GM12878 (cell line): ENCODE measurements around the gene ZNF445. TPM values are rescaled to one million over a fixed set of nuclear protein-coding genes. Genes with fewer than 3 reads are reported as not detected.

ENCODE experiments used
- ATAC-seq: fragments of 200-7000 bp; cut with Tn5 transposase; 3 replicates; pipeline ENCODE4 v1.9.1; 2020; ENCODE audit warnings: mild to moderate bottlenecking, moderate library complexity
- BruUV-seq: library from RNA; stranded (reverse); fragments of 400-500 nt; replicated peaks from 2 replicates; lab custom pipeline; 2021; lab: Mats Ljungman, UMichigan
- CTCF ChIA-PET: fragments of 300-600 bp; sonication (Branson Sonifier 250); formaldehyde crosslinking; extraction: SDS; loops from one replicate; lab custom pipeline; 2021; ENCODE audit warnings: inconsistent platforms; lab: Yijun Ruan, JAX
- POLR2A ChIA-PET: fragments of 350-600 bp; formaldehyde crosslinking; extraction: SDS; loops from one replicate; lab custom pipeline; 2021; ENCODE audit warnings: inconsistent platforms; lab: Charles Lee
- RAD21 ChIA-PET: fragments of 300-600 bp; sonication (Branson Sonifier 250); formaldehyde crosslinking; loops from one replicate; lab custom pipeline; 2023; ENCODE audit warnings: antibody characterized with exemption; ENCODE audit not compliant: unreplicated experiment; lab: Charles Lee
- SMC1A ChIA-PET: fragments of 300-600 bp; sonication (Branson Sonifier 250); formaldehyde crosslinking; loops from one replicate; lab custom pipeline; 2023; ENCODE audit not compliant: unreplicated experiment, uncharacterized antibody; lab: Charles Lee
- DNase-seq: peaks from one replicate; pipeline ENCODE4 v3.0.0-alpha.2; 2011; ENCODE audit warnings: low read depth, low spot score
- FAIRE-seq: peaks from 3 replicates; lab custom pipeline; 2011; peaks lifted over from hg19 to GRCh38; lab: Jason Lieb, UNC
- H2AFZ ChIP-seq: 2 replicates; pipeline ENCODE4 v1.6.0; 2011; ENCODE audit warnings: low read depth, low read length, control low read depth; ENCODE audit not compliant: control insufficient read depth
- H3K27ac ChIP-seq: 2 replicates; pipeline ENCODE4 v1.5.1; 2011; ENCODE audit warnings: control low read depth; ENCODE audit not compliant: control insufficient read depth, insufficient read depth
- H3K27me3 ChIP-seq, 2 experiments: replicated peaks in 1 of 2; 2 replicates each; pipeline versions ENCODE4 v1.6.0 to v1.6.1; 2011; ENCODE audit warnings: low read length in 1 of 2; ENCODE audit not compliant: control insufficient read depth in 2 of 2, insufficient read depth in 2 of 2
- H3K36me3 ChIP-seq, 2 experiments: 2 replicates each; pipeline ENCODE4 v1.5.1; 2011; ENCODE audit warnings: low read length in 1 of 2; ENCODE audit not compliant: control insufficient read depth in 2 of 2, insufficient read depth in 2 of 2
- H3K4me1 ChIP-seq: 2 replicates; pipeline ENCODE4 v1.6.1; 2011; ENCODE audit warnings: mild to moderate bottlenecking, low read length, moderate library complexity, mixed read lengths; ENCODE audit not compliant: control insufficient read depth, insufficient read depth
- H3K4me2 ChIP-seq: 2 replicates; pipeline ENCODE4 v1.6.0; 2011; ENCODE audit warnings: control low read depth; ENCODE audit not compliant: control insufficient read depth, insufficient read depth
- H3K4me3 ChIP-seq: fragments of 200-600 bp; sonication (generic); 2 replicates; pipeline ENCODE4 v1.5.1; 2016
- H3K79me2 ChIP-seq: 2 replicates; pipeline ENCODE4 v1.6.0; 2011; ENCODE audit warnings: low read length; ENCODE audit not compliant: control insufficient read depth, insufficient read depth
- H3K9ac ChIP-seq: 2 replicates; pipeline ENCODE4 v1.8.0; 2011; ENCODE audit warnings: low read length, control low read depth, mixed read lengths; ENCODE audit not compliant: control insufficient read depth, insufficient read depth
- H3K9me3 ChIP-seq: replicated peaks from 3 replicates; pipeline ENCODE4 v1.5.1; 2011; ENCODE audit warnings: mild to moderate bottlenecking, low read length; ENCODE audit not compliant: control insufficient read depth, insufficient read depth
- H4K20me1 ChIP-seq: 2 replicates; pipeline ENCODE4 v1.6.0; 2011; ENCODE audit not compliant: control insufficient read depth, insufficient read depth
- IRF3 ChIP-seq: fragments of 450-650 bp; IDR thresholded peaks from 2 replicates; pipeline ENCODE4 v1.6.1; 2014; ENCODE audit warnings: mild to moderate bottlenecking
- MTA2 ChIP-seq: fragments of 450-650 bp; IDR thresholded peaks from 2 replicates; pipeline ENCODE4 v1.6.1; 2016; ENCODE audit warnings: low read depth, mild to moderate bottlenecking, moderate library complexity
- MYB ChIP-seq: fragments of 150-350 bp; IDR thresholded peaks from 2 replicates; pipeline ENCODE4 v1.6.1; 2014; ENCODE audit warnings: mild to moderate bottlenecking, low read depth, low read length, borderline replicate concordance
- NKRF ChIP-seq: fragments of 450-650 bp; conservative IDR thresholded peaks from 2 replicates; pipeline ENCODE4 v1.6.1; 2017; ENCODE audit warnings: mild to moderate bottlenecking, moderate library complexity
- SPI1 ChIP-seq: IDR thresholded peaks from 2 replicates; pipeline ENCODE4 v1.6.1; 2011; ENCODE audit warnings: low read depth, mild to moderate bottlenecking, low read length, moderate library complexity, borderline replicate concordance; ENCODE audit not compliant: insufficient read depth
- TAF1 ChIP-seq: IDR thresholded peaks from 2 replicates; pipeline ENCODE4 v1.6.1; 2011; ENCODE audit warnings: mild to moderate bottlenecking, low read depth, low read length, borderline replicate concordance
- WGBS: methylation state at CpG from one replicate; pipeline ENCODE4 v1.1.6; 2016; ENCODE audit warnings: low lambda C conversion rate; ENCODE audit not compliant: insufficient replicate concordance, insufficient coverage; ENCODE audit errors: missing lambda C conversion rate; 5-methylcytosine and 5-hydroxymethylcytosine counted together
- in situ Hi-C: fragments of 300-500 bp; cut with MboI; formaldehyde crosslinking; loops from 9 replicates; pipeline ENCODE4 v1.14.3; 2018; ENCODE audit warnings: mixed read lengths
- intact Hi-C: fragments of 100-400 bp; cut with micrococcal nuclease; formaldehyde crosslinking; loops from one replicate; pipeline ENCODE4 v1.14.2; 2022; ENCODE audit not compliant: unreplicated experiment
- polyA plus RNA-seq, 11 experiments: library from polyadenylated mRNA; depleted of rRNA in 4 of 11; unstranded in 6 of 11; stranded (reverse) in 5 of 11; fragments of >200 nt; fragmentation: Nextera tagmentation in 4 of 11; fragmentation: Illumina TruSeq in 1 of 11; extraction: Ambion mirVana in 4 of 11; extraction: Trizol in 1 of 11; gene quantifications; 1 replicate in 1 of 11; 2 replicates in 10 of 11; pipeline versions ENCODE4 v1.2.1 to v1.2.3, GENCODE V29; 2011 to 2016; ENCODE audit warnings: inconsistent platforms in 2 of 11, missing spikeins in 2 of 11, low read depth in 1 of 11
- total RNA-seq, 4 experiments: library from RNA; depleted of rRNA in 3 of 4; stranded (reverse); fragments of >200 nt in 3 of 4; fragmentation: Illumina TruSeq in 1 of 4; extraction: Trizol in 1 of 4; gene quantifications; 2 replicates each; pipeline versions ENCODE4 v1.2.1 to v1.2.3, GENCODE V29; 2013 to 2021
- TF ChIP-seq, protein P1 (sequence below): IDR thresholded peaks from 2 replicates; pipeline ENCODE4 v1.6.1; 2012; ENCODE audit warnings: low read depth, low read length, improper control_type of control experiment
- TF ChIP-seq, protein P2 (sequence below): fragments of 450-650 bp; IDR thresholded peaks from 2 replicates; pipeline ENCODE4 v1.6.1; 2017; ENCODE audit warnings: mild to moderate bottlenecking
- TF ChIP-seq, protein P3 (sequence below): fragments of 450-650 bp; IDR thresholded peaks from 2 replicates; pipeline ENCODE4 v1.6.1; 2018; ENCODE audit warnings: borderline replicate concordance, mild to moderate bottlenecking; ENCODE audit not compliant: partially characterized antibody
- TF ChIP-seq, protein P4 (sequence below): IDR thresholded peaks from 2 replicates; pipeline ENCODE4 v1.6.1; 2011; ENCODE audit warnings: borderline replicate concordance, low read depth, mild to moderate bottlenecking, moderate library complexity, low read length; ENCODE audit not compliant: insufficient read depth, poor library complexity, severe bottlenecking

Gene ZNF445
- total and polyA plus RNA-seq, 10 of the 15 experiments (the other 5 are each of a cell fraction or from before 2014, with no cell fraction given), result 0.80 to 14.4 (median 5.6) TPM

DNA sequence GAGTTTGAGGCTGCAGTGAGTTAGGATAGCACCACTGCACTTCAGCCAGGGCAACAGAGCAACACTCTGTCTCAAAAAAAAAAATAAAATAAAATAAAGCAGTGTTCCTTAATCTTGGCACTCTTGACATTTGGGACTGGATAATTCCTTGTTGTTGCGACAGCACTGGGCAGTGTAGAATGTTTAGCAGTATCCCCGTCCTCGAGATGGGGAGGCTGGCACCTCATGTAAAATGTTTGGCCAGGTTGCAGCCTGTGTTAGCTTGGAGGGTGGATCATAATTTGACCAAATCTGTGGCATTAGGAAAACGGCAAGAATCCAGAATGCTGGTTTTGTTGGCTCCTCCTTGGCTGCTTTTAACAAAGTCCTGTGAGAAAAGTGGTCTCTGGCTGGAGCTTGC lies 47.0 kb downstream of the ZNF445 start (continued):
- TF ChIP-seq NKRF, result no peak
- TF ChIP-seq MYB, result no peak
- TF ChIP-seq IRF3, result no peak
- TF ChIP-seq, protein P1, sequence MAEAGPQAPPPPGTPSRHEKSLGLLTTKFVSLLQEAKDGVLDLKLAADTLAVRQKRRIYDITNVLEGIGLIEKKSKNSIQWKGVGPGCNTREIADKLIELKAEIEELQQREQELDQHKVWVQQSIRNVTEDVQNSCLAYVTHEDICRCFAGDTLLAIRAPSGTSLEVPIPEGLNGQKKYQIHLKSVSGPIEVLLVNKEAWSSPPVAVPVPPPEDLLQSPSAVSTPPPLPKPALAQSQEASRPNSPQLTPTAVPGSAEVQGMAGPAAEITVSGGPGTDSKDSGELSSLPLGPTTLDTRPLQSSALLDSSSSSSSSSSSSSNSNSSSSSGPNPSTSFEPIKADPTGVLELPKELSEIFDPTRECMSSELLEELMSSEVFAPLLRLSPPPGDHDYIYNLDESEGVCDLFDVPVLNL, result no peak
- TF ChIP-seq TAF1, result no peak

DNA sequence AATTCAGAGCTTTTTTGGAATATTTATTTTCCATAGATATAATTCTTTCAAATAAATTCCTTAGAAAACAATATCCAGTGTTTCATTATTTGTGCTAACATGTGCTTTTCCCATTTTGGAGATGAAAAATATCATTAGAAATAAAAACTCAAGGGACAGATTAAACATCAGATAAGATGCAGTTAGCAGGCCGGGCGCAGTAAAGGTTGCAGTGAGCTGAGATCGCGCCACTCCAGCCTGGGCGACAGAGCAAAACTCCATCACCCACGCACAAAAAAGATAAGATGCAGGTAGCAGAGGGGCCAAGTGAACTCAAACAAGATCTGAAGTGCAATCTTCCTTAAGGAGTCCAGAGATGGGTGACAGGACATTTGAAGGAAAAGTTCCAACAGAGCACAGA lies 48.0 kb downstream of the ZNF445 start:
- no peaks in the 10 kb centered on the region for H3K4me1 ChIP-seq
- 85% methylated on average over 6 of the region's 6 CpGs for WGBS
- no peak for TF ChIP-seq MTA2
- TF ChIP-seq, protein P2, sequence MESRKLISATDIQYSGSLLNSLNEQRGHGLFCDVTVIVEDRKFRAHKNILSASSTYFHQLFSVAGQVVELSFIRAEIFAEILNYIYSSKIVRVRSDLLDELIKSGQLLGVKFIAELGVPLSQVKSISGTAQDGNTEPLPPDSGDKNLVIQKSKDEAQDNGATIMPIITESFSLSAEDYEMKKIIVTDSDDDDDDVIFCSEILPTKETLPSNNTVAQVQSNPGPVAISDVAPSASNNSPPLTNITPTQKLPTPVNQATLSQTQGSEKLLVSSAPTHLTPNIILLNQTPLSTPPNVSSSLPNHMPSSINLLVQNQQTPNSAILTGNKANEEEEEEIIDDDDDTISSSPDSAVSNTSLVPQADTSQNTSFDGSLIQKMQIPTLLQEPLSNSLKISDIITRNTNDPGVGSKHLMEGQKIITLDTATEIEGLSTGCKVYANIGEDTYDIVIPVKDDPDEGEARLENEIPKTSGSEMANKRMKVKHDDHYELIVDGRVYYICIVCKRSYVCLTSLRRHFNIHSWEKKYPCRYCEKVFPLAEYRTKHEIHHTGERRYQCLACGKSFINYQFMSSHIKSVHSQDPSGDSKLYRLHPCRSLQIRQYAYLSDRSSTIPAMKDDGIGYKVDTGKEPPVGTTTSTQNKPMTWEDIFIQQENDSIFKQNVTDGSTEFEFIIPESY, result no peak
- TF ChIP-seq SPI1, result no peak
- TF ChIP-seq, protein P3, sequence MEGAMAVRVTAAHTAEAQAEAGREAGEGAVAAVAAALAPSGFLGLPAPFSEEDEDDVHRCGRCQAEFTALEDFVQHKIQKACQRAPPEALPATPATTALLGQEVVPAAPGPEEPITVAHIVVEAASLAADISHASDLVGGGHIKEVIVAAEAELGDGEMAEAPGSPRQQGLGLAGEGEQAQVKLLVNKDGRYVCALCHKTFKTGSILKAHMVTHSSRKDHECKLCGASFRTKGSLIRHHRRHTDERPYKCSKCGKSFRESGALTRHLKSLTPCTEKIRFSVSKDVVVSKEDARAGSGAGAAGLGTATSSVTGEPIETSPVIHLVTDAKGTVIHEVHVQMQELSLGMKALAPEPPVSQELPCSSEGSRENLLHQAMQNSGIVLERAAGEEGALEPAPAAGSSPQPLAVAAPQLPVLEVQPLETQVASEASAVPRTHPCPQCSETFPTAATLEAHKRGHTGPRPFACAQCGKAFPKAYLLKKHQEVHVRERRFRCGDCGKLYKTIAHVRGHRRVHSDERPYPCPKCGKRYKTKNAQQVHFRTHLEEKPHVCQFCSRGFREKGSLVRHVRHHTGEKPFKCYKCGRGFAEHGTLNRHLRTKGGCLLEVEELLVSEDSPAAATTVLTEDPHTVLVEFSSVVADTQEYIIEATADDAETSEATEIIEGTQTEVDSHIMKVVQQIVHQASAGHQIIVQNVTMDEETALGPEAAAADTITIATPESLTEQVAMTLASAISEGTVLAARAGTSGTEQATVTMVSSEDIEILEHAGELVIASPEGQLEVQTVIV, result no peak
- TF ChIP-seq, protein P4, sequence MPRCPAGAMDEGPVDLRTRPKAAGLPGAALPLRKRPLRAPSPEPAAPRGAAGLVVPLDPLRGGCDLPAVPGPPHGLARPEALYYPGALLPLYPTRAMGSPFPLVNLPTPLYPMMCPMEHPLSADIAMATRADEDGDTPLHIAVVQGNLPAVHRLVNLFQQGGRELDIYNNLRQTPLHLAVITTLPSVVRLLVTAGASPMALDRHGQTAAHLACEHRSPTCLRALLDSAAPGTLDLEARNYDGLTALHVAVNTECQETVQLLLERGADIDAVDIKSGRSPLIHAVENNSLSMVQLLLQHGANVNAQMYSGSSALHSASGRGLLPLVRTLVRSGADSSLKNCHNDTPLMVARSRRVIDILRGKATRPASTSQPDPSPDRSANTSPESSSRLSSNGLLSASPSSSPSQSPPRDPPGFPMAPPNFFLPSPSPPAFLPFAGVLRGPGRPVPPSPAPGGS, result no peak

More for the DNA sequence above, 48.0 kb downstream of the ZNF445 start:
- RAD21 ChIA-PET, result no interaction called here
- CTCF ChIA-PET, result interaction anchor here (0.7 to 1.3 kb wide), 3 partner anchors 10 to 107 kb away, joined by 3 to 4 read pairs (median 3); no protein-coding TSS in a partner anchor
- no peaks in the 10 kb centered on the region for H3K36me3 ChIP-seq
- in situ Hi-C loops (no loop called here), intact Hi-C loops (no loop called here)
- no peak overlapping the region for H3K27ac ChIP-seq
- FAIRE-seq (no peak), DNase-seq (no peak), ATAC-seq (no peak)
- H3K27me3 ChIP-seq, result no peaks in the 10 kb centered on the region
- no peaks in the 10 kb centered on the region for H4K20me1 ChIP-seq
- H3K9ac ChIP-seq, result no peak overlapping the region
- no peak overlapping the region for H2AFZ ChIP-seq
- H3K4me3 ChIP-seq, result no peak overlapping the region
- POLR2A ChIA-PET, result no interaction called here
- no peaks in the 10 kb centered on the region for H3K79me2 ChIP-seq
- no TSS peak for BruUV-seq
- H3K4me2 ChIP-seq, result no peak overlapping the region
- no peaks in the 10 kb centered on the region for H3K9me3 ChIP-seq
- SMC1A ChIA-PET, result interaction anchor here (1.2 kb wide), 1 partner anchor 10 kb away, joined by 3 read pairs; no protein-coding TSS in a partner anchor
